ENCODE measurements around the gene LIX1L. TPM values are rescaled to one million over a fixed set of nuclear protein-coding genes. Genes with fewer than 3 reads are reported as not detected.
"Not testable (repeated sequence)": the region's sequence is repeated elsewhere in the genome, so short reads cannot be mapped to it uniquely, and the experiment has no call there.

Gene LIX1L
- total RNA-seq, 2 experiments from 2014 or later = 37.6 to 38.3 TPM

GRCh38 chr1:145944532-145944931, 13.3 kb downstream of the LIX1L start:
- Mint-ChIP-seq H3K9me3 (no peaks in the 10 kb centered on the region), H3K4me3 (no peak overlapping the region), H3K4me1 (peaks cover 10% of the 10 kb centered on the region), H3K27me3 (no peaks in the 10 kb centered on the region), H3K27ac (no peak overlapping the region), H3K36me3 (peaks cover 15% of the 10 kb centered on the region)
- DNase-seq = no peak

GRCh38 chr1:145942871-145943270, 14.9 kb downstream of the LIX1L start:
- Mint-ChIP-seq H3K4me1 (peaks cover 3% of the 10 kb centered on the region), H3K36me3 (peaks cover 12% of the 10 kb centered on the region), H3K9me3 (no peaks in the 10 kb centered on the region), H3K27me3 (no peaks in the 10 kb centered on the region), H3K27ac (peak overlapping the region; percentile 31), H3K4me3 (no peak overlapping the region)
- no peak for DNase-seq

- Mint-ChIP-seq H3K4me3 (no peak overlapping the region), H3K36me3 (peaks cover 12% of the 10 kb centered on the region), H3K27ac (no peak overlapping the region), H3K4me1 (peaks cover 3% of the 10 kb centered on the region), H3K9me3 (no peaks in the 10 kb centered on the region), H3K27me3 (no peaks in the 10 kb centered on the region)
- no peak for DNase-seq
Measured at GRCh38 chr1:145942405-145942804, 15.4 kb downstream of the LIX1L start.

- Mint-ChIP-seq H3K27me3 (no peaks in the 10 kb centered on the region), H3K9me3 (no peaks in the 10 kb centered on the region), H3K27ac (no peak overlapping the region), H3K4me3 (no peak overlapping the region), H3K4me1 (peaks cover 11% of the 10 kb centered on the region), H3K36me3 (peaks cover 10% of the 10 kb centered on the region)
- DNase-seq = no peak
Measured at GRCh38 chr1:145937436-145937835, 20.4 kb downstream of the LIX1L start.

GRCh38 chr1:145936247-145936646, 21.6 kb downstream of the LIX1L start:
- no peak for DNase-seq
- H3K27me3 Mint-ChIP-seq = no peaks in the 10 kb centered on the region
- H3K4me1 Mint-ChIP-seq = peaks cover 17% of the 10 kb centered on the region
- peaks cover 11% of the 10 kb centered on the region for H3K36me3 Mint-ChIP-seq
- no peaks in the 10 kb centered on the region for H3K9me3 Mint-ChIP-seq
- no peak overlapping the region for H3K4me3 Mint-ChIP-seq
- no peak overlapping the region for H3K27ac Mint-ChIP-seq

GRCh38 chr1:145935708-145936107, 22.1 kb downstream of the LIX1L start:
- Mint-ChIP-seq H3K27me3 (no peaks in the 10 kb centered on the region), H3K27ac (no peak overlapping the region), H3K4me1 (peaks cover 17% of the 10 kb centered on the region), H3K4me3 (no peak overlapping the region), H3K9me3 (no peaks in the 10 kb centered on the region), H3K36me3 (peaks cover 15% of the 10 kb centered on the region)
- no peak for DNase-seq

GRCh38 chr1:145932522-145933009, 25.3 kb downstream of the LIX1L start:
- Mint-ChIP-seq H3K4me1 (peaks cover 20% of the 10 kb centered on the region), H3K4me3 (peak overlapping the region; percentile 42), H3K27ac (peak overlapping the region; percentile 91), H3K36me3 (peaks cover 21% of the 10 kb centered on the region)
- DNase-seq = peak; percentile 9
- H3K27me3 Mint-ChIP-seq, H3K9me3 Mint-ChIP-seq: not testable (repeated sequence)

- no peak for DNase-seq
- no peak overlapping the region for H3K27ac Mint-ChIP-seq
- H3K4me1 Mint-ChIP-seq = peaks cover 29% of the 10 kb centered on the region
- no peaks in the 10 kb centered on the region for H3K27me3 Mint-ChIP-seq
- peaks cover 17% of the 10 kb centered on the region for H3K36me3 Mint-ChIP-seq
- no peak overlapping the region for H3K4me3 Mint-ChIP-seq
- no peaks in the 10 kb centered on the region for H3K9me3 Mint-ChIP-seq
Measured at GRCh38 chr1:145927916-145928643, 29.7 kb downstream of the LIX1L start.

- H3K27me3 Mint-ChIP-seq = no peaks in the 10 kb centered on the region
- peak; percentile 91 for DNase-seq
- H3K36me3 Mint-ChIP-seq = peaks cover 20% of the 10 kb centered on the region
- no peak within 1 kb of the TSS for H3K27ac Mint-ChIP-seq
- H3K4me1 Mint-ChIP-seq = peaks cover 25% of the 10 kb centered on the region
- H3K4me3 Mint-ChIP-seq = no peak within 1 kb of the TSS
- H3K9me3 Mint-ChIP-seq = no peaks in the 10 kb centered on the region
Measured at GRCh38 chr1:145927063-145927886, 30.5 kb downstream of the LIX1L start, which contains the start of gene RBM8A. TSS of gene RBM8A (minus strand) at chr1:145927484. CDS start at chr1:145927426, 58 bp downstream.

GRCh38 chr1:145926686-145927062, 31.1 kb downstream of the LIX1L start:
- DNase-seq = peak; percentile 61
- Mint-ChIP-seq H3K36me3 (peaks cover 19% of the 10 kb centered on the region), H3K9me3 (no peaks in the 10 kb centered on the region), H3K27ac (no peak overlapping the region), H3K27me3 (no peaks in the 10 kb centered on the region), H3K4me3 (no peak overlapping the region), H3K4me1 (peaks cover 23% of the 10 kb centered on the region)

- Mint-ChIP-seq H3K9me3 (no peaks in the 10 kb centered on the region), H3K4me1 (peaks cover 43% of the 10 kb centered on the region), H3K27ac (peak overlapping the region; percentile 65), H3K27me3 (no peaks in the 10 kb centered on the region), H3K4me3 (no peak overlapping the region), H3K36me3 (peaks cover 24% of the 10 kb centered on the region)
- no peak for DNase-seq
Measured at GRCh38 chr1:145922266-145922665, 35.6 kb downstream of the LIX1L start.

GRCh38 chr1:145920297-145920696, 37.5 kb downstream of the LIX1L start:
- peaks cover 35% of the 10 kb centered on the region for H3K36me3 Mint-ChIP-seq
- not testable (repeated sequence) for H3K9me3 Mint-ChIP-seq, H3K27me3 Mint-ChIP-seq, DNase-seq
- H3K27ac Mint-ChIP-seq = peak overlapping the region; percentile 66
- peaks cover 46% of the 10 kb centered on the region for H3K4me1 Mint-ChIP-seq
- H3K4me3 Mint-ChIP-seq = peak overlapping the region; percentile 96

GRCh38 chr1:145918992-145919939, 38.6 kb downstream of the LIX1L start:
- DNase-seq = peak; percentile 24
- peaks cover 49% of the 10 kb centered on the region for H3K4me1 Mint-ChIP-seq
- peak overlapping the region; percentile 95 for H3K27ac Mint-ChIP-seq
- no peaks in the 10 kb centered on the region for H3K27me3 Mint-ChIP-seq
- H3K4me3 Mint-ChIP-seq = peak overlapping the region; percentile 96
- peaks cover 34% of the 10 kb centered on the region for H3K36me3 Mint-ChIP-seq
- H3K9me3 Mint-ChIP-seq = no peaks in the 10 kb centered on the region

- Mint-ChIP-seq H3K4me3 (peak within 1 kb of the TSS; percentile 96), H3K9me3 (no peaks in the 10 kb centered on the region), H3K4me1 (peaks cover 47% of the 10 kb centered on the region), H3K36me3 (peaks cover 37% of the 10 kb centered on the region), H3K27me3 (no peaks in the 10 kb centered on the region), H3K27ac (peak within 1 kb of the TSS; percentile 95)
- peak; percentile 90 for DNase-seq
Measured at GRCh38 chr1:145918144-145918991, 39.4 kb downstream of the LIX1L start, which contains the start of gene PEX11B. TSS of gene PEX11B (minus strand) at chr1:145918717. CDS start at chr1:145918688, 29 bp downstream.
